ENCODE measurements around the gene VEGFB. TPM values are rescaled to one million over a fixed set of nuclear protein-coding genes. Genes with fewer than 3 reads are reported as not detected.
"Not testable (repeated sequence)": the region's sequence is repeated elsewhere in the genome, so short reads cannot be mapped to it uniquely, and the experiment has no call there.

Gene VEGFB
- total and polyA plus RNA-seq, 5 donors, result 290 to 377 (median 341) TPM

DNA sequence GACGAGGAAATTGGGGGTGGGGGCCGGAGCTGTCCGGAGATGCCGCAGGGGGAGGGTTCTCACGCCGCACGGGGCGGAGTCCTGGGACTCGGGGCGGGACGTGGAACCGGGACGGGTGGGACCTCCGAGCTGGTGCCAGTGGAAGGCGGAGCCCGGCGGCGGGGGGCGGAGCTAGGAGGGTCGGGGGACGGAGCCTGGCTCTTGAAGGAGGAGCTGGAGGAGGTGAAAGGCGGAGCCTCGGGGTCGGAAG, 6.8 kb downstream of the VEGFB start:
- peaks cover 7% of the 10 kb centered on the region for H3K4me1 ChIP-seq (ENCODE audit: control insufficient read depth, insufficient read depth, low read length)
- peak overlapping the region; percentile 89 for H3K27ac ChIP-seq (ENCODE audit: low read length)
- under 1% methylated on average over 24 of the region's 24 CpGs for WGBS
- intact Hi-C loops (cut with DNase I), result no loop called here
- no peaks in the 10 kb centered on the region for H3K9me3 ChIP-seq (ENCODE audit: control insufficient read depth, low read length)
- H3K27me3 ChIP-seq (ENCODE audit: control insufficient read depth, insufficient read depth), result no peaks in the 10 kb centered on the region
- peak; percentile 88 to 91 for ATAC-seq
- H3K4me3 ChIP-seq (ENCODE audit: low read length), result peak overlapping the region; percentile 49
- peak; percentile 100 for DNase-seq

DNA sequence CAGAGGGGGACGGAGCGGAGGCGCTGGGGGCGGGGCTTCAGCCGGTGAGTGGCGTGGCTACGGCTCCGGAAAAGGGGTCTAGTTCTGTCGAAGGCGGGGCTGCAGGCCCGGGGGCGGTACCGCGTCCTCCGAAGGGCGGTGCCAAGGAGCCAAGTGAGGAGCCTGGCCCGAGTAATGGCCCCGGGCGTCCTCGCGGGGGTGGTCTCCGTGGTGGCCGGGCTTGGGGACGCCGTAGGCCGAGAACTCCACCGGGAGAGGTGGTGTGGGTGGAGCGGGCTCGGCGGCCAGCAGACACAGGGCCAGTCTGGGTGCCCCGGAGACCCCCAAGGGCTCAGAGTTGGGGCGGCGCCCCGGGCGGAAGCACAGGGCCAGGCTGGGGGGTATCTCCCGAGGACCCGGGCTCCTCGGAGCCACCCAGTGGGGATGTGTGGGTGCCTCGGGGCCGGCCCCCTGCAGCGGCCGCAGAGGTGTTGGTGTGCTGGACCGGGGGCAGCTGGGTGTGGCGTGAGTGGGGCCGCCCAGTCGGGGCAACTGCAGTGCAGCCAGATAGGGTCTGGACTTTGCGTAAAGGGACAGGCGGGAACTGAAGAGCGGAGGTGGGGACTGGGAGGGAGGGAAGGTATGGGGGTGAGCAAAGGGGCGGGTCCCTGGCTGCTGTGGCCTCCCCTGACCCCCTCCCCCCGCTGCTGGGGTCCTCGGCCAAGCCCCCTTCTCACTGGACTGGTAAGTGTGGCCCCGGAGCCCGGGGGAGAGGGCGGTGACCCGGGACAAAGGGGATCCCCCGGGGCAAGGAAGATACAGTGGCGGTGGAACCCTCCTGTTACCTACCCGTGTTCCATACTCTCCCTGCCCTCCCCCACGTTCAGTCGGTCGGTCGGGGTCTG, 7.3 kb downstream of the VEGFB start:
- intact Hi-C loops (cut with DNase I), result no loop called here
- Histone ChIP-seq H3K4me3 (ENCODE audit: low read length) (peak overlapping the region; percentile 81), H3K27me3 (ENCODE audit: control insufficient read depth, insufficient read depth) (no peaks in the 10 kb centered on the region), H3K9me3 (ENCODE audit: control insufficient read depth, low read length) (no peaks in the 10 kb centered on the region), H3K4me1 (ENCODE audit: control insufficient read depth, insufficient read depth, low read length) (peaks cover 7% of the 10 kb centered on the region), H3K27ac (ENCODE audit: low read length) (peak overlapping the region; percentile 59)
- ATAC-seq (peak; percentile 5 to 29), DNase-seq (peak in 1 of 3 donors; percentile 72)
- under 1% methylated on average over 63 of the region's 63 CpGs for WGBS

DNA sequence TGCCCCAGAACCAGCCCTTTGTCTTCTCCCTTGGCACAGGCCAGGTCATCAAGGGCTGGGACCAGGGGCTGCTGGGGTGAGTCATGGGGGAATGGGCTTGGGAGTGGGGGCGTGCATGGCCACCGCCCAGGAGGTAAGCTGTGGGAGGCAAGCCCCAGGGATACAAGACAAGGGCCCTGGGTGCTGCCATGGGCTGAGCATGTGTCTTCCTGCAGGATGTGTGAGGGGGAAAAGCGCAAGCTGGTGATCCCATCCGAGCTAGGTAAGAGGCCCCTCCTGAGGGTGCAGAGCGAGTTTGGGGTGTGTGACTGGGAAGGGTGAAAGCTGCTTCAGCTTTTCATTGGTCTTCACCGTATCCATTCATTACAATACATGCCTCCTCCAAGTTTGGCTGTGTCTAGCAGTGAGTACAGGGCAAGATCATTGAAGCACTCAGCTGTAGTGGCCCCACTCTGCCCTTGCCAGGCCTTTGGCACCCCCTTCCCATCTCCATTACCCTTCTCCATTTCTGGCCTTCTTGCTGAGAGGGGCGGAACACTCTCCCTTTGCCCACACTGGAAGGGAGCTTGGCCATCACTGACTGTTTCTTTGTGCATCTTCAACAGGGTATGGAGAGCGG, 9.0 kb downstream of the VEGFB start:
- Histone ChIP-seq H3K9me3 (ENCODE audit: control insufficient read depth, low read length) (no peaks in the 10 kb centered on the region), H3K27ac (ENCODE audit: low read length) (no peak overlapping the region), H3K27me3 (ENCODE audit: control insufficient read depth, insufficient read depth) (no peaks in the 10 kb centered on the region), H3K4me3 (ENCODE audit: low read length) (no peak overlapping the region), H3K4me1 (ENCODE audit: control insufficient read depth, insufficient read depth, low read length) (peaks cover 7% of the 10 kb centered on the region)
- no peak for ATAC-seq
- intact Hi-C loops (cut with DNase I), result no loop called here
- peak in 1 of 3 donors; percentile 73 for DNase-seq
- 84% methylated on average over 8 of the region's 8 CpGs for WGBS

DNA sequence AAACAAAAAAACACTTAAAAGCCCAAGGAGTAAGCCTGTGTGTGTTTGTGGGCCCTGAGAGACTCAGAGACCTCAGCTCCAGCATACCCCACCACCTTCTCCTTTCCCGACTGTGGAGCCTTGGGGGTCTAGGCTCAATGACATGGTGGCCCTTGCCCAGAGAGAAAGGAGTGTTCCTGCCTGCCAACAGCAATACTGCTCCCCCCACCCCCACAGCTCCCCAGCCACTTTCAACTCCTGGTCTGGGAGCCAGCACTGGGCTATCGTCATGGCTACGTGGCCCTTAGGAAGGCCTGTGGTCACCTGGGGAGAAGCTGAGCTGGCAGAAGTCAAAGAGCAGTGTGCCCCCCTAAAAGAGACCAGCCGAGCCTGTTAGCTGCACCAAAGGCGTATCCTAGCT, 9.7 kb downstream of the VEGFB start:
- ATAC-seq (no peak), DNase-seq (no peak)
- Histone ChIP-seq H3K27me3 (ENCODE audit: control insufficient read depth, insufficient read depth) (no peaks in the 10 kb centered on the region), H3K9me3 (ENCODE audit: control insufficient read depth, low read length) (no peaks in the 10 kb centered on the region), H3K4me3 (ENCODE audit: low read length) (no peak overlapping the region), H3K4me1 (ENCODE audit: control insufficient read depth, insufficient read depth, low read length) (peaks cover 7% of the 10 kb centered on the region), H3K27ac (ENCODE audit: low read length) (no peak overlapping the region)
- intact Hi-C loops (cut with DNase I), result no loop called here
- 57% methylated on average over 5 of the region's 5 CpGs for WGBS

DNA sequence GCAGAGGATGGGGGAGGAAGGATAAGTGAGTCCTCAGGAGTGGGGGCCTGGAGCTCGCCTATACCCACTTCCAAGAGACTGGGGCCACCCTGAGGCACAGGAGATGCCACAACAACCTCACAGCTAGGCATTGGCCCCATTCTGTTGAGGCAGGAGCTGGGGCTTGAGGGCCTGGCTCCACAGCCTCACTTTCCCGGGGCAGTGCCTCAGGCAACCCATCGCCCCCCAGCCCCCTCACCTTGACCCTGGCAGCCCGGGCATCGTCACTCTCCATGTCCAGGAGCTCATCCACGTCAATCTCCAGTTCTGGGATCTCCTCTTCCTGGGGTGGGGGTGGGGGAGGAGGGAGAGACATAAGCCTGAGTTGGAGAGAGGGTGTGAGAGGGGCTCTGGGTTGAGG, 10.6 kb downstream of the VEGFB start:
- Histone ChIP-seq H3K27ac (ENCODE audit: low read length) (peak overlapping the region; percentile 65), H3K4me1 (ENCODE audit: control insufficient read depth, insufficient read depth, low read length) (peaks cover 7% of the 10 kb centered on the region), H3K27me3 (ENCODE audit: control insufficient read depth, insufficient read depth) (no peaks in the 10 kb centered on the region), H3K4me3 (ENCODE audit: low read length) (no peak overlapping the region), H3K9me3 (ENCODE audit: control insufficient read depth, low read length) (no peaks in the 10 kb centered on the region)
- intact Hi-C loops (cut with DNase I), result no loop called here
- WGBS, result 39% methylated on average over 6 of the region's 6 CpGs
- no peak for ATAC-seq
- DNase-seq, result no peak

DNA sequence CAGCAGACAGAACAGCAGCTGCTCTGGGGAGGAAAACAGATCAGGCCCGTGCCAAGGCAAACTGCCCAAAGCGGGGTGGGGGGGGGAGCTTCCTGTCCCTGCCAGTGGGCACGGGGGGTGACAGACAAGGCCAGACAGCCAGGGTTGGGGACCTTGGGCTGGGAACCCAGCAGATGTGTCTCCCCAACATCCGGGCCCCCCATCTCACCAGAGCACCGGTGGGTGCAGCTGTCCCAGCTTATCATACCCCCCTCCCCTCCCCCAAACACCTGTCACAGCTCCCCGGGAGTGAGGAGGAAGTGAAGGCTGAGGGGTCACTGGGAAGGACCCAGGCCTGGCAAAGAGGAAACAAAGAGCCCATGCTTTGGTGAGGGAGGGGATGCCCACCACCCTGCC, 11.0 kb downstream of the VEGFB start:
- ATAC-seq, result no peak
- 9% methylated on average over 6 of the region's 6 CpGs for WGBS

DNA sequence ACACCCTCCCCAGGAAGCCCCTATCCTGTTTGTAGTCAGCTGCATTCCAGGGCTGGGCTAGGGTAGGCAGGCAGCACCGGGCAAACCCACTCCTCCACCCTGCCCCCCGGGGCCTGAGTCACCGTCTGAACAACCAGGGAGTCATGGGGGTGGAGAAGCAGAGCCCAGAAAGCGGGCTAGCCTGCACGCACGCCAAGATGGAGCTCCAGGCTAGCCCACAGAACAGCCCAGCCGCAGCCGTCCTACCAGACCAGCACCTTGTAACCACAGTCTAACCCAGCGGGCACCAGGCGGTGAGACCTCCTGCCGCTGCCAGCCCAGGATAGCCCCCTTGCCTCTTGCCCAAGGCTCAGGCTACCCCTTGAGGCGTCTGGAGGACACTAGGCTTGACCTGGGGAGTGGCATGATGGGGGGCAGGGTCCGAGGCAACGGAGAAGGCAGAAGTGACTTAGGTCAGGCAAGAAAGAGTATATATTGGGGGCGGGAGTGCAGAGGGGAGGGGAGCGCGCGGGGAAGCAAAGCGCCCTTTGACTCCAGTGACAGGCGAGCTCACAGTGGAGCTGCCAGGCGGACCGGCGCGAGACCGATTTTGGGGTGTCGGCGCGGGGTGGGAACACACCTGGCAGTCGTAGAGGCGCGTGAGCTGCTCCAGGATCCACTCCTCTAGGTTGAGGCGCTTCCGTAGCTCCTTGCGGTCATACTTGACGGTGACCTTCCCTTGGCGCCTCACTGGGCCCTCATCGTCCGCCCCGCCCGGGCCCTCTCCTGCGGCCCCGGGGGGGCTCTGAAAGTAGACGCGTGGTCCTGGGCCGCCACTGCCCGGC, 11.6 kb downstream of the VEGFB start:
- 1% methylated on average over 46 of the region's 46 CpGs for WGBS
- Histone ChIP-seq H3K4me1 (ENCODE audit: control insufficient read depth, insufficient read depth, low read length) (peaks cover 4% of the 10 kb centered on the region), H3K4me3 (ENCODE audit: low read length) (peak overlapping the region; percentile 49), H3K27me3 (ENCODE audit: control insufficient read depth, insufficient read depth) (no peaks in the 10 kb centered on the region), H3K27ac (ENCODE audit: low read length) (peak overlapping the region; percentile 65), H3K9me3 (ENCODE audit: control insufficient read depth, low read length) (no peaks in the 10 kb centered on the region)
- intact Hi-C loops (cut with DNase I), result no loop called here
- DNase-seq (peak; percentile 82 to 90 (median 88)), ATAC-seq (peak in 1 of 2 donors; percentile 1)

More for the DNA sequence above, 11.0 kb downstream of the VEGFB start:
- H3K4me1 ChIP-seq (ENCODE audit: control insufficient read depth, insufficient read depth, low read length), result peaks cover 5% of the 10 kb centered on the region
- DNase-seq, result peak; percentile 53 to 82 (median 77)
- no peaks in the 10 kb centered on the region for H3K27me3 ChIP-seq (ENCODE audit: control insufficient read depth, insufficient read depth)
- no peaks in the 10 kb centered on the region for H3K9me3 ChIP-seq (ENCODE audit: control insufficient read depth, low read length)
- peak overlapping the region; percentile 49 for H3K4me3 ChIP-seq (ENCODE audit: low read length)
- intact Hi-C loops (cut with DNase I), result no loop called here
- peak overlapping the region; percentile 65 for H3K27ac ChIP-seq (ENCODE audit: low read length)

DNA sequence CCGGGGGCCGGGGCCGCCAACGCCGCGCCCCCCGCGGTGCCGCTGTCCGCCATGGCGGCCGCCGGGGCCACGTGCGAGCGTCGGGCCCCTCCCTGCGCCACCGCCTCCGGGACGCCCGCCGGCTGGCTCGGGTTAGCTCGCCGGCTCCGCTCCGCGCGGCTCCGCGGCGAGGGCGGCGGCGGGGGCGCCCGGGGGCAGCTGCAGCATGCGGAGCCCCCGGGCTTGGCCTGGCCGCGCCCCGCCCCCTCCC, 12.2 kb downstream of the VEGFB start:
- 2% methylated on average over 39 of the region's 43 CpGs for WGBS

DNA sequence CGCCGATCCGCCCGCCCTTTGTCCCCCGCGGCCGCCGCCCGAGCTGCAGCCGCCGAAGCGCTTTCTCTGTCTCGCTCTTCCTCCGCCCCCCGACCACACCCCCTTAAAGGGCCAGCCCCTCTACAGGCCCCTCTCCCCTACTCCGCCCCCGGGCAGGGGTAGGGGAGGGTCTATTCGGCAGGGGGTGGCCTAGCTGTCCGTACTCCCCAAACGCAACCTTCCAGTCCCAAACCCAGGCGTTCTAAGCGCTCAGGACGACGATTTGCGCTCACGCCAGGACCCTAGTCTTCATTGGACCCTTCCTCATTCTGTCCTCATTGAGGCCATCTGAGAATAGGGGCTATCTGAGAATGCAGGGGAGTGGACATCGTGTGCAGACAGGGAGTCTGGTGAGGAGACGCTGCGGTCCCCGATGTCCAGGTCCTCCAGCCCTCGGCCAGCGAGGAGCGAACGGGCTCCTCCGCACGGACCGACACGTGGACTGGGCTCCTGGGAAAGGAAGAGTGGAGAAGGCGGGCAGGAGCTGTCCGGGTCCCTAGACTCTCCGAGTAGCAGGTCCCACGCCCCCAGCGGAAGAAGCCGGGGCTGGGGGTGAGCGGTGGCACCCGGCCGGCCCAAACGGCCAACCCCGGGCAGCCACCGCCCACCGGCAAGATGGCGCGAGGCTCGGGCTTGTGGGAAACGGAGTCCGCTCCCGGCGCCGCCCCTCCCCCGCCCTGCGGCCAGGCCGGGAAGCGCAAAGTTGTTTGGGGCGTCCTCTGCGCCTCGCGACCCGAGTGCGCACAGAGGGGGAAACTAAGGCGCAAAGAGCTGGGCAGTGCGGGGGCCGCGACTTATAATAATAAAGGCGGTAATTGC, 12.7 kb downstream of the VEGFB start, which contains the start of gene PPP1R14B:
Gene PPP1R14B (minus strand): TSS at position 73 of the 858 bp plus-strand sequence. CDS start 270 bp downstream, outside the sequence.
- Histone ChIP-seq H3K4me3 (ENCODE audit: low read length) (peak within 1 kb of the TSS; percentile 49), H3K27ac (ENCODE audit: low read length) (peak within 1 kb of the TSS; percentile 65), H3K9me3 (ENCODE audit: control insufficient read depth, low read length) (no peaks in the 10 kb centered on the region), H3K27me3 (ENCODE audit: control insufficient read depth, insufficient read depth) (no peaks in the 10 kb centered on the region), H3K4me1 (ENCODE audit: control insufficient read depth, insufficient read depth, low read length) (peaks cover 4% of the 10 kb centered on the region)
- DNase-seq (peak; percentile 92 to 97 (median 96)), ATAC-seq (peak; percentile 73 to 76)
- WGBS, result under 1% methylated on average over 73 of the region's 74 CpGs
- intact Hi-C loops (cut with DNase I), result no loop called here

More for the DNA sequence above, 12.2 kb downstream of the VEGFB start:
- DNase-seq; H3K27me3 ChIP-seq (ENCODE audit: control insufficient read depth, insufficient read depth); ATAC-seq; H3K27ac ChIP-seq (ENCODE audit: low read length); H3K9me3 ChIP-seq (ENCODE audit: control insufficient read depth, low read length); H3K4me1 ChIP-seq (ENCODE audit: control insufficient read depth, insufficient read depth, low read length); intact Hi-C loops (cut with DNase I): not testable (repeated sequence)
- H3K4me3 ChIP-seq (ENCODE audit: low read length), result peak overlapping the region; percentile 49

DNA sequence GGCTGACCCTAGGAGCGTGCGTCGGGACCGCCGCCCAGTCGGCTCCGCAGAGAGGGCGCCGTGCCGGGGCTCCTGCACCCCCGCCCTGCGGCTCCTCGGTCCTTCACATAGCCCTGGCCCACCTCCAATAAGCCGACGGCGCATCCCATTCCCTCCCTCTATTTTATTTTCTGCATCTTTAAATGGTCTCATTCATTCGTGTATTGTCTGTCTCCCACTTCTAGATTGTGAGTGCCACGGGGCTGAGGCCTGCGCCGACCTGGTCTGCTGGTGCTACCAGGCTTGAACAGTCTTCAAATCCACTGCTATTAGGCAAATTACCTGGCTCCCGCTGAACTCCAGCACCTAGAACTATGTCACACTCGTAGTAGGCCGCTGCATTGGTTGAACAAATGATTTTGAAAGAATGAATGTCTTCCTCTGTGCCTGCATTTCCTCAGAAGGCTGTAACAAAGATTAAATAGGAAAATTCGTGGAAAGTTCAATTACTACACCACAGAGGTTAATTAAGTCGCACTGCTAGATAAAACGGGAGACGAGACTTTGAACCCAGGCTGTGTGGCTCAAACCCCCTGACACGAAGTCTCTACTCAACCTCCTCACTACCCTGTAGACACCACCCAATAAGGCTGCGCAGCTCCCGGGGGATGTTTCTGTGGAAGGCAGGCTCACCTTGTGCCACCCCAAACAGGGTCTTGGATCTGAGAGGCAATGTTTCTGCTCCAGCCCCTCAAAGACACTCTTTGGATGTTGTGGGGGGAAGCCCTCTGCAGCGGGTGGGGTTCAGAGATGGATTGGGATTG, 13.5 kb downstream of the VEGFB start:
- Histone ChIP-seq H3K9me3 (ENCODE audit: control insufficient read depth, low read length) (no peaks in the 10 kb centered on the region), H3K27me3 (ENCODE audit: control insufficient read depth, insufficient read depth) (no peaks in the 10 kb centered on the region), H3K4me3 (ENCODE audit: low read length) (peak overlapping the region; percentile 49), H3K27ac (ENCODE audit: low read length) (peak overlapping the region; percentile 13), H3K4me1 (ENCODE audit: control insufficient read depth, insufficient read depth, low read length) (no peaks in the 10 kb centered on the region)
- peak; percentile 1 to 2 for ATAC-seq
- intact Hi-C loops (cut with DNase I), result no loop called here
- DNase-seq, result peak in 1 of 3 donors; percentile 51
- 35% methylated on average over 31 of the region's 31 CpGs for WGBS

Measured in right cardiac atrium (tissue), 5 donors.